PC-9 (cell line): ENCODE results near the gene EXOG.

Experiments
- EZH2 ChIP-seq: fragments of 200-600 bp; sonication (generic); IDR thresholded peaks from 2 replicates; pipeline ENCODE4 v1.8.0; 2017; ENCODE audit warnings: antibody characterized with exemption, low read depth
- TF ChIP-seq, protein P1 (sequence below): fragments of 200-600 bp; sonication (generic); conservative IDR thresholded peaks from 2 replicates; pipeline ENCODE4 v1.6.1; 2017; ENCODE audit warnings: mixed run types, antibody characterized with exemption, mild to moderate bottlenecking, moderate library complexity

DNA sequence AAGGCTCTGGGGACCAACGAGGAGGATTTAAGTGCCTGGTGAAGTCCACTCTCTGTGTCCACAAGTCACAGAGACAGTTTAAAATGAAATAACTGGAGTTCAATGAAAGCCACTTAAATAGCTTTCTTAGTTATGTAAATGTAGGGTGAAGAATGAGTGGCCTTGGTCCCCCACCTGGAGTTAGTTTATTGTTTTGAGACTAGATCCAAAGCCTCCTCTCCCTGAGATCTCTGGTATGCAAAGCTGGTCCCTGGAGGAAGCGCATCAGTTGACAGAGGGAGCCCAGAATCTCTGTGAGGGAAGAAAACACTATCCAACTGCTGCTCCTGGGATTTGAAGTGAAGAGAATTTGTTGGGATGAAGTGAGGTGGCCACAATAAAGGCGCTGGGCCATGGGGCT lies 40.5 kb downstream of the EXOG start:
- no peak for TF ChIP-seq EZH2
- TF ChIP-seq, protein P1, sequence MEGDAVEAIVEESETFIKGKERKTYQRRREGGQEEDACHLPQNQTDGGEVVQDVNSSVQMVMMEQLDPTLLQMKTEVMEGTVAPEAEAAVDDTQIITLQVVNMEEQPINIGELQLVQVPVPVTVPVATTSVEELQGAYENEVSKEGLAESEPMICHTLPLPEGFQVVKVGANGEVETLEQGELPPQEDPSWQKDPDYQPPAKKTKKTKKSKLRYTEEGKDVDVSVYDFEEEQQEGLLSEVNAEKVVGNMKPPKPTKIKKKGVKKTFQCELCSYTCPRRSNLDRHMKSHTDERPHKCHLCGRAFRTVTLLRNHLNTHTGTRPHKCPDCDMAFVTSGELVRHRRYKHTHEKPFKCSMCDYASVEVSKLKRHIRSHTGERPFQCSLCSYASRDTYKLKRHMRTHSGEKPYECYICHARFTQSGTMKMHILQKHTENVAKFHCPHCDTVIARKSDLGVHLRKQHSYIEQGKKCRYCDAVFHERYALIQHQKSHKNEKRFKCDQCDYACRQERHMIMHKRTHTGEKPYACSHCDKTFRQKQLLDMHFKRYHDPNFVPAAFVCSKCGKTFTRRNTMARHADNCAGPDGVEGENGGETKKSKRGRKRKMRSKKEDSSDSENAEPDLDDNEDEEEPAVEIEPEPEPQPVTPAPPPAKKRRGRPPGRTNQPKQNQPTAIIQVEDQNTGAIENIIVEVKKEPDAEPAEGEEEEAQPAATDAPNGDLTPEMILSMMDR = no peak
